Left colon (tissue), 2 donors: ENCODE data around the gene TMEM175. TPM values are rescaled to one million over a fixed set of nuclear protein-coding genes. Genes with fewer than 3 reads are reported as not detected.

Experiments used
- ATAC-seq: fragments of 200-7000 bp; cut with Tn5 transposase; one replicate; pipeline ENCODE4 v1.9.1; 2020; ENCODE audit warnings: mild to moderate bottlenecking, moderate library complexity
- DNase-seq, 2 donors: peaks; one replicate each; pipeline ENCODE4 v3.0.0-alpha.2; 2020
- intact Hi-C, 2 donors: fragments of 100-400 bp; cut with DNase I in 1 of 2; cut with micrococcal nuclease in 1 of 2; formaldehyde crosslinking; loops; one replicate each; pipeline versions ENCODE4 v1.11.2 to v1.14.0; 2022; cut with DNase I, micrococcal nuclease
- total RNA-seq, 2 donors: library from RNA; stranded (reverse); fragmentation: NEBNext Ultra II Directional; extraction: Animal tissue kit (Norgen Biotek cat#: 25700); gene quantifications; one replicate each; pipeline ENCODE4 v1.2.1, GENCODE V29; 2021
- donor health status: DM: no; HTN: no; CAD: no.
- donor health status: DM: yes; HTN: yes; CAD: no.

The TMEM175 gene
- total RNA-seq, 2 donors from 2014 or later: 21.4 to 28.6 TPM

GRCh38 chr4:898123-898522 is 34.1 kb upstream of the TMEM175 start:
- intact Hi-C loops: no loop called here
- DNase-seq (no peak), ATAC-seq (no peak)

GRCh38 chr4:898869-899555 is 33.2 kb upstream of the TMEM175 start:
- intact Hi-C loops: no loop called here
- DNase-seq (no peak), ATAC-seq (no peak)

DNA sequence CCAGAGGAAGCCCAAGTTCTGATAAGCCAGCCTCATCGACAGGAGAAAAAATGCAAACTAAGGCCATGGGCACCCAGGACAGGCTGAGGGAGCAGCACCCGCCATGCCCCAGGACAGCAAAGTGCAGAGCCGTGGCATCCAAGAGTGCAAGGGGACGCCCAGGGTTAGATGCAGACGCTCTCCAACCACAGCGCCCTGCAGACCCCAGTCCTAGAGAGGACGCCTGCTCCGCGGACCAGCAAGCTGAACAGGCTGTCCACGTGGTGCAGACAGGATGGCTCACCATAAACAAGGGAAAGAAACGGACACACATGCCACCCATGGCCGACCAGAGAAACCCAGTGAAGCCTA is 32.7 kb upstream of the TMEM175 start:
- ATAC-seq (no peak), DNase-seq (no peak)
- intact Hi-C loops: no loop called here

DNA sequence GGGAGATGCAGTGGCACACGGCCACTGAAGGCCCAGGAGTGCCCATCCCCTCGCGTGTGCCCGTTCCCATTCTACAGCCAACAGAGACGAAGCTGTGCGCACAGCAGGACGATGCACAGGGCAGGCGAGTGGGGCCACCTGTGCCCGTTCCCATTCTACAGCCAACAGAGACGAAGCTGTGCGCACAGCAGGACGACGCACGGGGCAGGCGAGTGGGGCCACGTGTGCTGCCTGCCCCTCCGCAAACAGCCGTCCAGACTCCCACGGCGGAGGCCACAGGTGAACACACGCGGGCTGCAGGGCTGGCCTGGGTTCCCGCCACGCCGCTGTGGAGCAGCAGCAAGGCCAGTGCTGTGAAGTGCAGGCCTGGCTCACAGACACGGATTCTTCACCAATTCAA is 32.2 kb upstream of the TMEM175 start:
- ATAC-seq: no peak
- no peak for DNase-seq
- intact Hi-C loops: no loop called here

GRCh38 chr4:900721-901120 is 31.5 kb upstream of the TMEM175 start:
- ATAC-seq: no peak

GRCh38 chr4:901192-901910 is 30.9 kb upstream of the TMEM175 start:
- ATAC-seq (no peak), DNase-seq (no peak)
- intact Hi-C loops: no loop called here

More at GRCh38 chr4:900721-901120, 31.5 kb upstream of the TMEM175 start:
- intact Hi-C loops: no loop called here
- DNase-seq: no peak

GRCh38 chr4:903066-904046 is 28.9 kb upstream of the TMEM175 start:
- intact Hi-C loops: no loop called here
- DNase-seq (no peak), ATAC-seq (no peak)

DNA sequence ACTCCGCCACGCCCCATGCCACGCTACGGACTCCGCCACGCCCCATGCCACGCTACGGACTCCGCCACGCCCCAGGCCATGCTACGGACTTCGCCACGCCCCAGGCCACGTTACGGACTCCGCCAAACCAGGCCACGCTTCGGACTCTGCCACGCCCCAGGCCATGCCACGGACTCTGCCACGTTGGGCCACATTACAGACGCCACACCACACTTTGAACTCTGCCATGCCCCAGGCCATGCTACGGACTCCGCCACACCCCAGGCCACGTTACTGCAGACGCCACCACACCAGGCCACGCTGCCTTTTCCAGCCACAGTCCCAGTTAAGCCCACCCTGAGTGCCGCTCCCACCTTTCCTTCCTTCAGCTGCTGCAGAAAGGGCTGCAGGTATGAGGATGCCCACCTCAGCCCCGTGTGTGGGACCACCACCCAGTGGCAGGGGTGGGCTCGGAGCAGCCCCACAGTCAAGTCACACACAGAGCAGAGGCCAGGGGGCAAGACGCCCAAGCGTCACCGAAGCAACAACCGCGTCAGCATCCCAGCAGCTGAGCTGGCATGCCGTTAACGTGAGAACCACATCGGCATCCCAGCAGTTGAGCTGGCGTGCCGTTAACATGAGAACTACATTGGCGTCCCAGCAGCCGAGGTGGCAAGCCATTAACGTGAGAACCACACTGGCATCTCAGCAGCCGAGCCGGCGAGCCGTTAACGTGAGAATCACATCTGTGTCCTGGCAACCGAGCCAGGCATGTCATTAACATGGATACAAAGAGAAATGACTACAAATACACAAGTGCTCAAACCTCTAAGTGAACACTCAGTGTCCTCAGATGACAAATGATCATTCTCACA is 26.5 kb upstream of the TMEM175 start:
- intact Hi-C loops: no loop called here
- DNase-seq (no peak), ATAC-seq (no peak)

- no peak for DNase-seq
- ATAC-seq: no peak
- intact Hi-C loops: no loop called here
Observed at GRCh38 chr4:906339-907102, 25.7 kb upstream of the TMEM175 start.

- DNase-seq (no peak), ATAC-seq (no peak)
- intact Hi-C loops: no loop called here
Observed at GRCh38 chr4:907103-907400, 25.2 kb upstream of the TMEM175 start.

- ATAC-seq (no peak), DNase-seq (no peak)
- intact Hi-C loops: no loop called here
Observed at GRCh38 chr4:907691-908425, 24.4 kb upstream of the TMEM175 start.

GRCh38 chr4:909131-909571 is 23.1 kb upstream of the TMEM175 start:
- intact Hi-C loops: no loop called here
- DNase-seq (no peak), ATAC-seq (no peak)

DNA sequence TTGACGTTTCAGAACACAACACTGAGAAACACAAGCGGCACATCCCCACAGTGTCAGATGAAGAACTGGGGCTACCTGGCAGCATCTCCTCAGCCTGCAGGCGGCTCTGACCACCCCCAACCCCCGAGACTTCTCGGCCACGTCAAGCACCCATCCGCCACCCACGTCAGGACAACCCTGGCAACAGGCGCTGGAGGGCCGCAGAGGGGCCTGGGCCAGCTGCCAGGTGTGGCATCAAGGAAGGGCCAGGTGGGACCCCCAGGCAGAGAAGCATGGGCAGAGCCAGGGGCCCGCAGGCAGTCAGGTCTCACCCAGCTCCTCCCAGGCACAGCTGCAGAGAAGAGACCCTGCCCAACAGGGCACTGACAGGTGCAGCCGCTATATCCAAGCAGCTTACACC is 22.4 kb upstream of the TMEM175 start:
- DNase-seq: no peak
- intact Hi-C loops: no loop called here
- ATAC-seq: no peak

GRCh38 chr4:910366-911091 is 21.7 kb upstream of the TMEM175 start:
- intact Hi-C loops: no loop called here
- no peak for ATAC-seq
- no peak for DNase-seq

- intact Hi-C loops: no loop called here
- ATAC-seq (no peak), DNase-seq (no peak)
Observed at GRCh38 chr4:911221-911751, 21.0 kb upstream of the TMEM175 start.

- intact Hi-C loops: no loop called here
- ATAC-seq (peak; percentile 48), DNase-seq (no peak)
Observed at GRCh38 chr4:911871-912490, 20.3 kb upstream of the TMEM175 start.
